ENCODE data around the gene CHD9. TPM values are rescaled to one million over a fixed set of nuclear protein-coding genes. Genes with fewer than 3 reads are reported as not detected.

CHD9 gene
- total RNA-seq, 4 donors from 2014 or later: 49.2 to 85.7 (median 67.7) TPM

DNA sequence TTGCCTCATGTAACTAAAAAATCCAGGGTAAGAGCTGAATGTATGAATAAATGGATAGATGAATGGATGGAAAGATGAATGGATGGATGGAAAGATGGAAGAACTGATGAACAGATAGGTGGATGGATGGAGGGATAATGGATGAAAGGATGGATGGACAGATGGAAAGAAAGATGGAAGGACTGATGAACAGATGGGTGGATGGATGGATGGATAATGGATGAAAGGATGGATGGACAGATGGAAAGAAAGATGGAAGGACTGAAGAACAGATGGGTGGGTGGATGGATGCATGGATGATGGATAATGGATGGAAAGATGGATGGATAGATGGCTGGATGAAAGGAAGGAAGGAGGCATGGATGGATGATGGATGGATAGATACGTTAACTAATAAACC is 14.0 kb upstream of the CHD9 start:
- WGBS, 2 donors: 94 to 95% methylated on average over 1 of the region's 1 CpG
- DNase-seq (ENCODE audit: low spot score in 2 of 2): no peak
- no peak overlapping the region for H3K4me3 ChIP-seq (ENCODE audit: low read depth, poor library complexity, severe bottlenecking)
- TF ChIP-seq, protein P1, sequence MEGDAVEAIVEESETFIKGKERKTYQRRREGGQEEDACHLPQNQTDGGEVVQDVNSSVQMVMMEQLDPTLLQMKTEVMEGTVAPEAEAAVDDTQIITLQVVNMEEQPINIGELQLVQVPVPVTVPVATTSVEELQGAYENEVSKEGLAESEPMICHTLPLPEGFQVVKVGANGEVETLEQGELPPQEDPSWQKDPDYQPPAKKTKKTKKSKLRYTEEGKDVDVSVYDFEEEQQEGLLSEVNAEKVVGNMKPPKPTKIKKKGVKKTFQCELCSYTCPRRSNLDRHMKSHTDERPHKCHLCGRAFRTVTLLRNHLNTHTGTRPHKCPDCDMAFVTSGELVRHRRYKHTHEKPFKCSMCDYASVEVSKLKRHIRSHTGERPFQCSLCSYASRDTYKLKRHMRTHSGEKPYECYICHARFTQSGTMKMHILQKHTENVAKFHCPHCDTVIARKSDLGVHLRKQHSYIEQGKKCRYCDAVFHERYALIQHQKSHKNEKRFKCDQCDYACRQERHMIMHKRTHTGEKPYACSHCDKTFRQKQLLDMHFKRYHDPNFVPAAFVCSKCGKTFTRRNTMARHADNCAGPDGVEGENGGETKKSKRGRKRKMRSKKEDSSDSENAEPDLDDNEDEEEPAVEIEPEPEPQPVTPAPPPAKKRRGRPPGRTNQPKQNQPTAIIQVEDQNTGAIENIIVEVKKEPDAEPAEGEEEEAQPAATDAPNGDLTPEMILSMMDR (IDR thresholded peaks at IDR 0.05): no peak
- TF ChIP-seq POLR2A (IDR thresholded peaks at IDR 0.05): no peak
- intact Hi-C loops (cut with DNase I; ENCODE audit: low total_unique reads): no loop called here

DNA sequence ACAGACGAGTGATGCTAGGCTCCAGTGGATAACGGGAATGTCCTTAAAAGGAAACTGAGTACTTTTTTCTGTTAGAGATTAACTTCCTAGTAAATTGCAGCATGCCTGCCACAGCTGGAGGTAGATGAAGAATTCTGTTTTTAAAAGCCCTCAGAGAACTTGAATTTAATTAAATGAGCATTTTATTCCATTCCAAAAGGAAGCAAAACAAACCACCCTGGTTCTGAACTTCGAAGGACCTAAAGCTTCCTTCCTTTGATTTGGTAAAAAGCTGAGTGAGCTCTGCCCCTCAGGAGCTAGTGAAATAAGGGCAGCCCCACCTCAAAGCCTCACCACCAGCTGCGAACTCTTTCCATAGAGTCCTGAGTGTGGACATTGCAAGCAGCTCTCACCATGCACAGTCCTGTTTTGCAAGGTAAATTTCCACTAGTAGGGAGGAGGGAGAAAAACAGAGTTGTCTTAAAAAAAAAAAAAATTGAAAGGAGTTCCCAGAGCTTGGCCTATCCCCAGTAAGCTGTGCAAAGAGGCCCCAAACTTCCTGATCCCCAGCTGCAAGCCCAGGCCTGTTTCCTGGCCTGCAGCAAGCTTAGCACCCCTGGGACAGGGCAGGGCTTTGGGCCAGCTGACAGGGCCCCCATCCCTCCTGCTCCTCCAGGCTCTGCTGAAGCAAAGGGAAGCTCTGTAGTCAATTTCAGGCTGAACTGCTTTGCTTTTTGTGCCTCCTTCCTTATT is 13.3 kb upstream of the CHD9 start:
- peak in 1 of 2 donors; percentile 66 for DNase-seq (ENCODE audit: low spot score in 2 of 2)
- WGBS, 2 donors: 32 to 34% methylated on average over 4 of the region's 4 CpGs
- H3K4me3 ChIP-seq (ENCODE audit: low read depth, poor library complexity, severe bottlenecking): no peak overlapping the region
- intact Hi-C loops (cut with DNase I; ENCODE audit: low total_unique reads): no loop called here
- TF ChIP-seq, protein P1 (IDR thresholded peaks at IDR 0.05): no peak
- TF ChIP-seq POLR2A (IDR thresholded peaks at IDR 0.05): no peak

DNA sequence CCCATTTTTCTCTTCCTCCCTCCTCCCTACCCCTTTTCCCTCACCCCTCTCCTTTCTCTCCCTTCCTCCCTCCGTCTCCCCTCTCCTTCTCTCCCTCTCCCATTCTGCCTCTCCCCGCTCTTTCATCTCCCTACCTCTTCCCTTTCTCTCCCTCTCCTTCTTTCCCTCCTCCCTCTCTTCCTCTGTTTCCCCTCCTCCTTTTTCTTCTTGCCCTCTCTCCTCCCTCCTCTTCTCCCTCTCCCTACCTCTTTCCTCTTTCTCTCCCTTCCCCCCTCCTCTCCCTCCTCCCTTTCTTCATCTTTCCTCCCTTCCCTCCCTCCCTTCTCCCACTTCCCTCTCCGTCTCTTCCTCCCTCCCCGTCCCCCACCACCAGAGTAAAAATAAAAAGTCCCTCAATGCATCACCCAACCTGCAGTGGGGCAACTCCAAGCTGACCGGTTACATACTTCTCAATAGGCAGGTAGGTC is 12.5 kb upstream of the CHD9 start:
- intact Hi-C loops (cut with DNase I; ENCODE audit: low total_unique reads): no loop called here
- no peak for DNase-seq (ENCODE audit: low spot score in 2 of 2)
- 35 to 37% methylated on average over 5 of the region's 5 CpGs for WGBS, 2 donors
- no peak overlapping the region for H3K4me3 ChIP-seq (ENCODE audit: low read depth, poor library complexity, severe bottlenecking)
- TF ChIP-seq POLR2A (IDR thresholded peaks at IDR 0.05): no peak
- TF ChIP-seq, protein P1 (IDR thresholded peaks at IDR 0.05): no peak

DNA sequence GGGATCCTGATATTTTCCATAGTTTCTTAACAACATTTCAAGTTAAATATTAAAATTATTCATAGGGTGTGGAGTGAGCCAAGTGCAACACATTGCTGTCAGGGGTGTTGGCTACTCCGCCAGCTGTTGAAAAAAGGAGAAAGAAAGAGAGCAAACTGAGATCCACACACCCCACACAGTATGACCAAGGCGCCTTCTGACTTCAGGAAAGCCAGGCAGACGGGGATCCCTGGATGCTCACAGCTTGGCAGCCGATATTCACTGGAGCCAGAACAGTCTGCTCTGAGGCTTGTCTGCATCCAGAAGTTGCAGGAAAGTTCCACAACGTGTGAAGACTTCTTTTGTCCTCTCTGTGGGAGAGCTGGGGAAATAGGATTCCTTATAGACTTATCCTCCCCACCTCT is 11.4 kb upstream of the CHD9 start:
- no peak for TF ChIP-seq POLR2A (IDR thresholded peaks at IDR 0.05)
- TF ChIP-seq, protein P1 (IDR thresholded peaks at IDR 0.05): no peak
- intact Hi-C loops (cut with DNase I; ENCODE audit: low total_unique reads): no loop called here
- DNase-seq (ENCODE audit: low spot score in 2 of 2): no peak
- WGBS, 2 donors: 24 to 30% methylated on average over 5 of the region's 5 CpGs
- H3K4me3 ChIP-seq (ENCODE audit: low read depth, poor library complexity, severe bottlenecking): no peak overlapping the region

DNA sequence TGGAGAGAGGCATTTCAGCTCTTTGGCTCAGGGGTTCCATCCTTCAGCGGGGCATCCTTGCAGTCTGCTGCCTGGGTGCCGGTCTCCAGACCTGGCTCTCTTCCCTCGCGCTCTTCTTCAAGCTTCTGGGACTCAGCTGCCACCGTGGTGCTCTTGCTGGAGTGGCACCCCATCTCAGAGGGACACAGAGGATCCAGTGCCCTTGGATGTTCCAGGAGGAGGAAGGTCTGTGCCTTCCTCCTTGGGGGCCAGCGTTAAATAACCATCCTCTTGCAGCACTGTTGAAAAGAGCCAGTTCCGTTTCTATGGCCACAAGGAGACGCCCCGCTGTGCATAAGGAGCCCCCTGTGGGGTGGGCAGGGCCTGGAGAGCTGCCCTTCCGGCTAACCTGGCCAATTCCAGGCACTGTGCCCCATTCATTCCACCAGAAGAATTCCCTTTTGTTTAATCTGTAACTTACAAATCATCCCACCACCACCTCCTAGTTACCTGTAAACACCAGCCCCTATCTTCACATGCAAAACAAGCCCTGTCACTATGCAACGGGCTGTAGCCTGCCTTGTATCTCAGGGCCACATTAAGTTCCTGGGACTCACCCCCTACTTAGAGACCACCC is 10.7 kb upstream of the CHD9 start:
- no peak for DNase-seq (ENCODE audit: low spot score in 2 of 2)
- no peak overlapping the region for H3K4me3 ChIP-seq (ENCODE audit: low read depth, poor library complexity, severe bottlenecking)
- intact Hi-C loops (cut with DNase I; ENCODE audit: low total_unique reads): no loop called here
- TF ChIP-seq, protein P1 (IDR thresholded peaks at IDR 0.05): no peak
- TF ChIP-seq POLR2A (IDR thresholded peaks at IDR 0.05): no peak
- 12 to 30% methylated on average over 11 of the region's 11 CpGs for WGBS, 2 donors
